Tibial nerve (tissue), 4 donors: ENCODE data around the gene ANKRD44.

Experiments used
- EP300 ChIP-seq, 2 donors: sonication (generic); formaldehyde crosslinking; IDR thresholded peaks; one replicate each; pipeline ENCODE4 v1.6.1; 2017; ENCODE audit warnings: antibody characterized with exemption in 2 of 2, mild to moderate bottlenecking in 1 of 2
- POLR2A ChIP-seq, 2 donors: fragments of 450-650 bp; IDR thresholded peaks; one replicate each; pipeline ENCODE4 v1.6.1; 2017; ENCODE audit warnings: antibody characterized with exemption in 2 of 2, mild to moderate bottlenecking in 2 of 2, moderate library complexity in 2 of 2
- TF ChIP-seq, protein P1 (sequence below), 5 experiments: fragments of 200-600 bp in 3 of 5; fragments of 450-650 bp in 2 of 5; sonication (generic) in 3 of 5; IDR thresholded peaks; one replicate each; pipeline ENCODE4 v1.5.1; 2016 to 2019; ENCODE audit warnings: antibody characterized with exemption in 5 of 5, mild to moderate bottlenecking in 3 of 5, moderate library complexity in 2 of 5

DNA sequence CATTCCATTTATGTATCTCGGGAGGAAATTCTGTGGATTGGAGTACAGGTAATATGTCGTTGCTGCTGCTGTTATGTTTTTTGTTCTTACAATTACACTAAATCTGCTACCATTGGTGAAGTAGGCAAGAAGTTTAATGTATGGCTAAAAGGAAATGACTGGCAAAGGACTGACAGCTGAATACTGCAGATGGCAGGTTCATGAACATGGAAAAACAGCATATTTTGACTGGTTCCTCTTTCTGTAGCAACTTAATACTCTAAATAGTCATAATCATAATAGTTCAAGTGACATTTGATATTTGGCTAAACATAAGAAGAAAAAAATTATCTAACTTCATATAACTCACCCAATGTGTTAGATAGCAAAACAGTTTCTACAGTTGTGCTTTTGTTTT, 299.6 kb downstream of the ANKRD44 start:
- TF ChIP-seq, protein P1, sequence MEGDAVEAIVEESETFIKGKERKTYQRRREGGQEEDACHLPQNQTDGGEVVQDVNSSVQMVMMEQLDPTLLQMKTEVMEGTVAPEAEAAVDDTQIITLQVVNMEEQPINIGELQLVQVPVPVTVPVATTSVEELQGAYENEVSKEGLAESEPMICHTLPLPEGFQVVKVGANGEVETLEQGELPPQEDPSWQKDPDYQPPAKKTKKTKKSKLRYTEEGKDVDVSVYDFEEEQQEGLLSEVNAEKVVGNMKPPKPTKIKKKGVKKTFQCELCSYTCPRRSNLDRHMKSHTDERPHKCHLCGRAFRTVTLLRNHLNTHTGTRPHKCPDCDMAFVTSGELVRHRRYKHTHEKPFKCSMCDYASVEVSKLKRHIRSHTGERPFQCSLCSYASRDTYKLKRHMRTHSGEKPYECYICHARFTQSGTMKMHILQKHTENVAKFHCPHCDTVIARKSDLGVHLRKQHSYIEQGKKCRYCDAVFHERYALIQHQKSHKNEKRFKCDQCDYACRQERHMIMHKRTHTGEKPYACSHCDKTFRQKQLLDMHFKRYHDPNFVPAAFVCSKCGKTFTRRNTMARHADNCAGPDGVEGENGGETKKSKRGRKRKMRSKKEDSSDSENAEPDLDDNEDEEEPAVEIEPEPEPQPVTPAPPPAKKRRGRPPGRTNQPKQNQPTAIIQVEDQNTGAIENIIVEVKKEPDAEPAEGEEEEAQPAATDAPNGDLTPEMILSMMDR (IDR thresholded peaks at IDR 0.05) = no peak
- no peak for TF ChIP-seq EP300 (IDR thresholded peaks at IDR 0.05)
- no peak for TF ChIP-seq POLR2A (IDR thresholded peaks at IDR 0.05)
